GM21825 (cell line): ENCODE results near the gene CCDC187.
A peak's percentile ranks its signal among the peaks of the same experiment; 100 is the strongest.

Experiments
- ATAC-seq: cut with Tn5 transposase; IDR thresholded peaks from one replicate; pipeline ENCODE4 v1.9.1; 2021; ENCODE audit warnings: mild to moderate bottlenecking, moderate library complexity; ENCODE audit not compliant: unreplicated experiment

The CCDC187 gene

DNA sequence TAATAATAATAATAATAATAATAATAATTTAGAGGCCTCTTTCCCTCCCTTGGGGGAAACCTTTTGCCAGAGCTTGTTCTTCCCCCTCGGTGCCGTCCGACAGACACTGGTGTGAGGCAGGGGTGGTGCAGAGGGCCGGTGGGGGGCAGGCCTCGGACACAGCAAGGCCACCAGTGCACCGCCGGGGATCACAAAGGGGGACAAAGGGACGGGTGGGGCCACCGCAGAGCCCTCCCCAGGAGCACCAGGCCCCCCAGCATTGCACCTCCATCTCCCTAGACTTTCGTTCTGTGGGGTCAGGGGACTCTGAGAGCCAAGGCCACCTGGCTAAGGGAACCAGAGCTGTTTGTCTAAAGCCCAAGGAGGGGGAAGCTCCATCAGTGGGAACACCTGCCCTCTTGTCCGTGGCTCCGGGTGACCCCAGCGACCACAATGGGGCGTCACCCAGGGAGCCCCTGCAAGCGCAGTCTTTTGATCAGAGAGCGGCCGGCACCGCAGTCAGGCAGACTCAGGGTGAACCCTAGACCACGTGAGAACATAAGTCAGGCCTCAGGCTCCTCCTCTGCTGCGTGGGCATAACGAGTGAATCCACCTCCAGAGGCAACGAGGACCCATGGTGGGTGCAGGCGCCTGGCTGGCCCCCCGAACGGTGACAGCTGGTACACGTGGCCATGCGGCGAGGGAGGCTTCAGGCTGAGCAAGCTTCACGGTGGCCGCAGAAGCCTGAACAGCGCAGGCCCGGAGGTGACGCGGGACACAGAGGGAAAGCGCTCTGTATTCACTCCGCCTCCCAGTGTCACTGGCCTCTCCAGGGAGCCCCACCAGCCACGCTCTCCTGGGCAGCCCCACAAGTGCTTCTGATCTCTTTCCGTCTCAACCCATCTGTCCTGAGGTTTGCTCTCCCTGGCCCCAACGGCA lies 46.3 kb downstream of the CCDC187 start:
- ATAC-seq: no peak

- ATAC-seq: no peak
Observed at GRCh38 chr9:136255896-136256890, 47.7 kb downstream of the CCDC187 start.

GRCh38 chr9:136255166-136255538 lies 48.7 kb downstream of the CCDC187 start:
- ATAC-seq: no peak

DNA sequence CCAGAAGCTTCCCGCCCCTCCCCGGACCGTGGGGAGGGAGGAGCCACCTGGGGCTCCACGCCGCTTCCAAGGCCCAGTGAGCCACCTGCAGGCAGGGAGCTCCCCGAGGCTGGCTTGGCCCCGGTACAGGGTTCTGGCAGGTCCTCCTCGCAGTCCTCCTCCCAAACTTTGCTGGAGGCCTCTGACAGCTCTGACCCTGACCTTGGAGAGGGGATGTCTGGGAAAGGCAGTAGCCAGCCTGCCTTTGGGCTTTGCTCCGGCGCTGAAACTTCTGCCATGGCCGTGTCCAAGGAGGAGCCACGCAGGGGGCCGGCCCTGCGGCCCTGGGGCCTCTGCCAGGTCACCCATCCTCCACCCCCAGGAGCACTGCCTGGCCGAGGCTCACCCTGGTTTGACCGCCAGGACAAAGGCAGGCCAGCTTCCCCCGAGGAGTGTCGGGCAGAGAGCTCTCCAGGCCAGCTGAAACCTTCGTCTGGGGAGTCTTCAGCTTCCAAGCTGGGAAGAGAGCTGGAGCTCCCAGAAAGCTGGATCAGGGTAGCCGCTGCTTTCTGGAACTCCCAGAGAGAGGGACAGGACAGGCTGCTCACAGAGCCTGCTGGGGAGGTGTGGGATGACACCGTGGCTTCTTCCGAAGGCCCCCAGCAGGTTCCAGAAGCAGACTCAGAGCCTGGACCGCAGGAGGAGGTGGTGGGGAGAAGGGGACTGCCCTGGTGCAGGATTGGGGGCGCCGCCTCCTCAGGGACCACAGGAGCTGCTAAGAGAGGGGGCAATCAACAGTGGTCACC lies 49.3 kb downstream of the CCDC187 start:
- no peak for ATAC-seq

GRCh38 chr9:136253246-136254130 lies 50.4 kb downstream of the CCDC187 start:
- no peak for ATAC-seq

- ATAC-seq: no peak
Observed at GRCh38 chr9:136252846-136253245, 51.0 kb downstream of the CCDC187 start.

- no peak for ATAC-seq
Observed at GRCh38 chr9:136252281-136252680, 51.6 kb downstream of the CCDC187 start.

DNA sequence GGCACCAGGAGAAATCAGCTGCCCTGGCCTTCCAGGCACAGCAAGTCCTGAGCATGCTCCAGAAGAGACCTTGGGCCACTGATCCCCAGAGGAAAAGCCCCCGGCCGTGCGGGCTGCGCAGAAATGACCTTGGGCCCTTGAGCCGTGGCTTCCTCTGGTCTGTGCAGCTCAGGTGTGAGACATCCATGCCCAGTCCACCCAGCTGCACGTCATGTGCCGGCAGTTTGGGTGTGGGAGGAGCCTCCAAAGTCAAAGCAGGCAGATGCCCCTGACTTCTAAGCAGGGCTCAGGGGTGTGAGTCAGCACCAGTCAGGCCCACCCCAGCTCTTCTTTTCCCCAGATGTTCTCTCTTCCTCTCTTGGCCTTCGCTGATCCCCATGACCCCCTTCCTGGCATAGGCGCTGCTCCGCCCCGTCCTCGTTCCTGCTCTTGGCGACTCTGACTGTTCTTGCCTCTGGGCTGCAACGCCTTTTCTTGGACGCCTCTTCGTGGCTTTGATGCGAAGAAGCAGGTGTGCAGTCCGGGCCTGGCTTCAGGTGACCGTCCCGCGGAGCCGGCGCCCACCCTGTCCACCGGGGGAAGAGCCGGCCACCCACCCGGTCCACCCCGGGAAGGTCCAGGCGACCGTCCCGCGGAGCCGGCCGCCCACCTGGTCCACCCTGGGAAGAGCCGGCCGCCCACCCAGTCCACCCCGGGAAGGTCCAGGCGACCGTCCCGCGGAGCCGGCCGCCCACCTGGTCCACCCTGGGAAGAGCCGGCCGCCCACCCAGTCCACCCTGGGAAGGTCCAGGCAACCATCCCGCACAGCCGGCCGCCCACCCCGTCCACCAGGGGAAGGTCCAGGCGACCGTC lies 52.4 kb downstream of the CCDC187 start:
- no peak for ATAC-seq

DNA sequence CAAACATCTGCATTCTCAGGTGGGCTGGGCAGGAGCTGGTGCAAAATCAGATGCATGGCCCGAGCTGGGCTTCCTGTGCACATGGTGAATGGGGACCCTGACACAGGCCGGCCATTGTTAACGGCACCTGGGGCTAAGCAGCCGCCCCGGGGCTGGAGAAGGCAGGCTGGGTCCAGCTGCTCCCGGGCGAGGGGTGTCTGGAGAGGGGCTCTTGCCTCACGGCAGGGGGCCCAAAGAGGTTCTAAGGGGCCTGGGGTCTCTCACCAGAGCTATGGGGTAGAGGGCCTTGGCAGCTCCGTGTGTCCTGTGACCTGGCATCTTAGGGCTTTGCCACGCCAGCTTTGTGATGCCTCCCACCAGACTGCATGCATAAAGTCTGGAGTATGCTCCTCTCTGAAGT lies 53.2 kb downstream of the CCDC187 start:
- ATAC-seq: no peak

GRCh38 chr9:136249877-136250559 lies 53.9 kb downstream of the CCDC187 start:
- ATAC-seq: no peak

DNA sequence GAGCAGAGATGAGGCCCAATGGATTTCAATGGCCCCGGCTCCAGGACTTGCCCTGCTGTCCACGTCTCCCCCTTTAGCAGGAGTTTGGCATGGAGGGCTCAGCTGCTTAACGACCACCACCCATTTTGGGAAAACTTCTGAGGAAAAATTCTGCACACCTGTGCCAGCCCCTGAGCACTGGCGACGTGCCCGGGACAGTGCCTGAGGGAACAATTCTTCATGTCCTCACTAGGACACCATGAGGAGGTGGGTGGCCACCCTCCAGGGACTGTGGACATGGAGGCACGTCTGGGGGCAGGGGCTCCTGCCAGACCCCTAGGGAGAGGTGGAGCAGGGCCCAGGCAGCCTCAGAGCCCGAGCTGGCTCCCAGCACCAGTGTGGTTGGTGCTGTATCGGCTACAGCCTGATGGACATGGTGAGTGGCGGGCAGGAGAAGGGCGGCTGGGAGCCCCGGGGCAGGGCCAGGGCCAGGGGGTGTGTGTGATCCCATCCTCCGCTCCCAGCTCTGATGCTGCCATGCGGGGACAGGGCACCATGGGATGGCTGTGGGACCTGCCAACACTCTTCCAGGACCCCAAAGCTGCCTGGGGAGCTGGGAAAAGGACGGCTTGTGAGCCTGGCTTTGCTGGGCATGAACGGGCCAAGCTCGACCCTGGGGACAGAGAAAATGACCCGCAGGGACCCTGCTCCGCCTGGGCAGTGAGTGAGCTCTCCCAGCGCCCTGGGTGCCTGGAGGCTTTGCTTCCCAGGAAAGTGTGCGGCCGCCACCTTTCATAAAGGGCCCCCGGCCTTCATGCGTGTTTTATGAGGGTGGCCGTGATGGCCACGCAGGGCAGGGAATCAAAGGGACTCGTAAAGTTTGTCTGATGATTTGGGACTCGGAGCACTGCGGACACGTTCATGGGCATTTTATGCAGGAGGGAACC lies 54.7 kb downstream of the CCDC187 start:
- ATAC-seq: no peak

GRCh38 chr9:136247947-136248637 lies 55.8 kb downstream of the CCDC187 start:
- ATAC-seq: no peak

DNA sequence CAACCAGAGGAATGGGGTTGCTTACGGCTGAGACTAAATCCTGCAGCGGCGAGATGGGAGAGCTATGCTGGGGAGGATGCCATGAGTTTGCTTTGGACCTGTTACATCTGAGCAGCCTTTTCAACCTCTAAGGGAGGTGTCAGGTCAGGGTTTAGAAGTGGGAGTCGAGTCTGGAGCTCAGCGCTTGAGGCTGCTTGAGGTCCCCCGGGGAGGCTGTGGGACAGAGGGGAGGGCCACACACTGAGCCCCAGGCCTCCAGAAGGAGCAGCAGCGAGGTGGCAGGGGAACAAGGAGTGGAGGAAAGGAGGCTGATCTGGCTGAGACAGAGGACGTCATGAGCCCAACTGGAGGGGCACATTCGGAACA lies 56.4 kb downstream of the CCDC187 start:
- ATAC-seq: no peak

- no peak for ATAC-seq
Observed at GRCh38 chr9:136246849-136247550, 56.9 kb downstream of the CCDC187 start.

- peak; percentile 50 for ATAC-seq
Observed at GRCh38 chr9:136245219-136246150, 58.4 kb downstream of the CCDC187 start, which contains the start of gene QSOX2. Gene QSOX2, minus strand, starts transcription at chr9:136245812. Its CDS starts 9 bp downstream, at chr9:136245803.
